ENCODE results near the gene SCYGR2. TPM values are rescaled to one million over a fixed set of nuclear protein-coding genes. Genes with fewer than 3 reads are reported as not detected.

SCYGR2 gene
- total RNA-seq, 1 experiment from 2014 or later, result not detected

- no peak for ATAC-seq
- POLR2A ChIA-PET (ENCODE audit: unreplicated experiment), result no interaction called here
- CTCF ChIA-PET, result no interaction called here
Measured at GRCh38 chr2:227627769-227628168, 29.1 kb downstream of the SCYGR2 start.

GRCh38 chr2:227629435-227629834, 30.7 kb downstream of the SCYGR2 start:
- DNase-seq, result no peak
- Histone ChIP-seq H3F3A (ENCODE audit: low read length, unreplicated experiment) (no peaks in the 10 kb centered on the region), H3K27ac (ENCODE audit: low read length) (no peak overlapping the region), H3K9me3 (ENCODE audit: low read length) (no peaks in the 10 kb centered on the region), H3K4me3 (ENCODE audit: low read length) (no peak overlapping the region), H4K20me1 (ENCODE audit: low read length) (no peaks in the 10 kb centered on the region), H3K4me1 (ENCODE audit: insufficient read depth, low read length) (no peaks in the 10 kb centered on the region), H3K27me3 (ENCODE audit: low read length) (no peaks in the 10 kb centered on the region), H3K36me3 (ENCODE audit: low read depth, low read length) (no peaks in the 10 kb centered on the region), H2AFZ (ENCODE audit: low read length) (no peak overlapping the region), H3K9me2 (replicated peaks; ENCODE audit: low read length) (no peaks in the 10 kb centered on the region), H3K4me2 (ENCODE audit: low read length) (no peak overlapping the region), H3K9ac (ENCODE audit: low read length) (no peak overlapping the region), H3K79me2 (ENCODE audit: low read length) (no peaks in the 10 kb centered on the region)
- no peak for TF ChIP-seq CTCF (conservative IDR thresholded peaks at IDR 0.05; ENCODE audit: low read depth, low read length)
- no peak for TF ChIP-seq EZH2phosphoT487 (IDR thresholded peaks at IDR 0.05; ENCODE audit: borderline replicate concordance, low read length)
- TF ChIP-seq EZH2 (IDR thresholded peaks at IDR 0.05; ENCODE audit: low read length, unreplicated experiment), result no peak
- no peak for ATAC-seq
- ChIA-PET CTCF (no interaction called here), POLR2A (ENCODE audit: unreplicated experiment) (no interaction called here)
- BruUV-seq (replicated peaks), result no TSS peak
- intact Hi-C loops (cut with micrococcal nuclease), result no loop called here

More at GRCh38 chr2:227627769-227628168, 29.1 kb downstream of the SCYGR2 start:
- Histone ChIP-seq H3K4me2 (ENCODE audit: low read length) (no peak overlapping the region), H2AFZ (ENCODE audit: low read length) (no peak overlapping the region), H3K9me2 (replicated peaks; ENCODE audit: low read length) (no peaks in the 10 kb centered on the region), H3K36me3 (ENCODE audit: low read depth, low read length) (no peaks in the 10 kb centered on the region), H3K4me1 (ENCODE audit: insufficient read depth, low read length) (peaks cover 5% of the 10 kb centered on the region), H3K4me3 (ENCODE audit: low read length) (no peak overlapping the region), H3K9ac (ENCODE audit: low read length) (no peak overlapping the region), H3F3A (ENCODE audit: low read length, unreplicated experiment) (no peaks in the 10 kb centered on the region), H4K20me1 (ENCODE audit: low read length) (no peaks in the 10 kb centered on the region), H3K9me3 (ENCODE audit: low read length) (no peaks in the 10 kb centered on the region), H3K27ac (ENCODE audit: low read length) (no peak overlapping the region), H3K79me2 (ENCODE audit: low read length) (no peaks in the 10 kb centered on the region), H3K27me3 (ENCODE audit: low read length) (no peaks in the 10 kb centered on the region)
- DNase-seq, result no peak
- intact Hi-C loops (cut with micrococcal nuclease), result no loop called here
- TF ChIP-seq EZH2 (IDR thresholded peaks at IDR 0.05; ENCODE audit: low read length, unreplicated experiment) (no peak), EZH2phosphoT487 (IDR thresholded peaks at IDR 0.05; ENCODE audit: borderline replicate concordance, low read length) (no peak), CTCF (conservative IDR thresholded peaks at IDR 0.05; ENCODE audit: low read depth, low read length) (no peak)
- BruUV-seq (replicated peaks), result no TSS peak

- no peak overlapping the region for H3K4me3 ChIP-seq (ENCODE audit: low read length)
- DNase-seq, result no peak
- CTCF ChIA-PET, result no interaction called here
- no peaks in the 10 kb centered on the region for H3F3A ChIP-seq (ENCODE audit: low read length, unreplicated experiment)
- ATAC-seq, result no peak
- H3K27me3 ChIP-seq (ENCODE audit: low read length), result no peaks in the 10 kb centered on the region
- BruUV-seq (replicated peaks), result no TSS peak
- intact Hi-C loops (cut with micrococcal nuclease), result no loop called here
- no peak overlapping the region for H2AFZ ChIP-seq (ENCODE audit: low read length)
- POLR2A ChIA-PET (ENCODE audit: unreplicated experiment), result no interaction called here
- H3K9me3 ChIP-seq (ENCODE audit: low read length), result no peaks in the 10 kb centered on the region
- no peak overlapping the region for H3K4me2 ChIP-seq (ENCODE audit: low read length)
- H3K27ac ChIP-seq (ENCODE audit: low read length), result no peak overlapping the region
- no peak overlapping the region for H3K9ac ChIP-seq (ENCODE audit: low read length)
- no peaks in the 10 kb centered on the region for H3K9me2 ChIP-seq (replicated peaks; ENCODE audit: low read length)
- TF ChIP-seq EZH2phosphoT487 (IDR thresholded peaks at IDR 0.05; ENCODE audit: borderline replicate concordance, low read length) (no peak), CTCF (conservative IDR thresholded peaks at IDR 0.05; ENCODE audit: low read depth, low read length) (no peak), EZH2 (IDR thresholded peaks at IDR 0.05; ENCODE audit: low read length, unreplicated experiment) (no peak)
- H3K79me2 ChIP-seq (ENCODE audit: low read length), result no peaks in the 10 kb centered on the region
- H3K36me3 ChIP-seq (ENCODE audit: low read depth, low read length), result no peaks in the 10 kb centered on the region
- H3K4me1 ChIP-seq (ENCODE audit: insufficient read depth, low read length), result no peaks in the 10 kb centered on the region
- H4K20me1 ChIP-seq (ENCODE audit: low read length), result no peaks in the 10 kb centered on the region
Measured at GRCh38 chr2:227630322-227630721, 31.6 kb downstream of the SCYGR2 start.
